Heart right ventricle (tissue), 16 donors: Measurements from ENCODE around the gene XPO6. TPM values are rescaled to one million over a fixed set of nuclear protein-coding genes. Genes with fewer than 3 reads are reported as not detected.

ENCODE experiments used
- ATAC-seq, 8 donors: fragments of 200-7000 bp; cut with Tn5 transposase; one replicate each; pipeline ENCODE4 v1.9.1; 2020; ENCODE audit warnings: mild to moderate bottlenecking in 8 of 8, moderate library complexity in 8 of 8, moderate number of reproducible peaks in 1 of 8
- DNase-seq, 2 donors: peaks; one replicate each; pipeline ENCODE4 v3.0.0-alpha.2; 2020
- H3K27ac ChIP-seq, 10 donors: fragments of 200-600 bp; sonication (generic) in 2 of 10; one replicate each; pipeline versions ENCODE4 v1.5.0 to v1.8.0; 2020 to 2022; ENCODE audit warnings: mild to moderate bottlenecking in 3 of 10
- H3K27me3 ChIP-seq, 7 donors: fragments of 200-600 bp; one replicate each; pipeline ENCODE4 v1.8.0; 2021 to 2022; ENCODE audit warnings: mild to moderate bottlenecking in 2 of 7
- H3K36me3 ChIP-seq, 9 donors: fragments of 200-600 bp; sonication (generic) in 1 of 9; one replicate each; pipeline versions ENCODE4 v1.5.0 to v1.8.0; 2020 to 2022; ENCODE audit warnings: mild to moderate bottlenecking in 2 of 9
- H3K4me1 ChIP-seq, 9 donors: fragments of 200-600 bp; sonication (generic) in 1 of 9; one replicate each; pipeline versions ENCODE4 v1.5.0 to v1.8.0; 2020 to 2022; ENCODE audit warnings: mild to moderate bottlenecking in 4 of 9
- H3K4me3 ChIP-seq, 10 donors: fragments of 200-600 bp; sonication (generic) in 2 of 10; one replicate each; pipeline versions ENCODE4 v1.5.0 to v1.8.0; 2020 to 2022; ENCODE audit warnings: mild to moderate bottlenecking in 7 of 10, moderate library complexity in 2 of 10
- H3K9me3 ChIP-seq, 11 donors: fragments of 200-600 bp in 10 of 11; sonication (generic) in 2 of 11; one replicate each; pipeline versions ENCODE4 v1.5.0 to v1.8.0; 2013 to 2022; ENCODE audit warnings: mild to moderate bottlenecking in 2 of 11, control low read depth in 1 of 11, moderate library complexity in 1 of 11
- CTCF ChIP-seq, 9 donors: fragments of 200-600 bp; sonication (generic) in 2 of 9; IDR thresholded peaks; one replicate each; pipeline versions ENCODE4 v1.5.0 to v1.8.0; 2021 to 2022; ENCODE audit warnings: antibody characterized with exemption in 9 of 9, mild to moderate bottlenecking in 5 of 9, moderate library complexity in 1 of 9
- WGBS, 2 donors: extraction: QIAGEN DNeasy Blood & Tissue Kit; methylation state at CpG; one replicate each; pipeline ENCODE4 v1.1.7; 2013; ENCODE audit warnings: inconsistent platforms in 1 of 2; 5-methylcytosine and 5-hydroxymethylcytosine counted together
- intact Hi-C, 10 donors: fragments of 100-400 bp; cut with DNase I; formaldehyde crosslinking; loops; one replicate each; pipeline versions ENCODE4 v1.11.1 to v1.14.2; 2022
- polyA plus RNA-seq, 2 donors: library from polyadenylated mRNA; stranded (reverse); fragments of 200-250 nt; gene quantifications; one replicate each; pipeline ENCODE4 v1.2.3, GENCODE V29; 2013
- total RNA-seq, 10 donors: library from RNA; stranded (reverse); fragmentation: NEBNext Ultra II Directional in 3 of 10; extraction: Animal tissue kit (Norgen Biotek cat#: 25700) in 3 of 10; gene quantifications; one replicate each; pipeline versions ENCODE4 v1.2.1 to v1.2.4, GENCODE V29; 2021 to 2023
- donor health status: Arrhythmogenic right ventricular cardiomyopathy.
- donor health status: ischemic (EF 13 %, LVEDD 7.1; RV severe dilation, severe dysfunction).
- donor health status: healthy with polysubstance abuse.
- donor health status: DM: no; HTN: yes; CAD: no.
- donor health status: DM: no; HTN: no; CAD: no.
- donor health status: ischemic (EF 25% LVEDD 6.9; RV normal size, moderate dysfunction).
- donor health status: ischemic (EF 25% LVEDD 5.7; RV mildly dilated, moderate dysfunction).
- donor health status: healthy.
- donor health status: DM: yes; HTN: yes; CAD: no.
- donor health status: Ischemic cardiomyopathy.
- donor health status: ischemic (EF 35%, LVEDD 5.7; RV mildly dilated, moderate dysfunction).
- donor health status: nonischemic (EF 11% LVEDD 7.7; RV severe dilation, severe dysfunction).
- donor health status: DM: yes; HTN: yes; CAD: no.
- donor health status: PGD.
- donor health status: ischemic (EF 29% LVEDD 5.4; RV normal size, mild dysfunction).
- donor health status: nonischemic (EF 23%, LVEDD 6.1; RV moderate dilation, normal function).

The XPO6 gene
- total and polyA plus RNA-seq, 12 donors = 22.1 to 41.8 (median 29.3) TPM

GRCh38 chr16:28072087-28072486 is 139.7 kb downstream of the XPO6 start:
- intact Hi-C loops = loop anchor here in 6 of 10 donors (5.0 to 10.0 kb wide), 6 partner anchors 100 to 437 kb away; no protein-coding TSS in a partner anchor
- no peak overlapping the region for H3K27ac ChIP-seq
- 45% methylated on average over 4 of the region's 4 CpGs for WGBS, 2 donors
- H3K4me3 ChIP-seq = no peak overlapping the region
- H3K9me3 ChIP-seq = no peaks in the 10 kb centered on the region
- H3K4me1 ChIP-seq = peaks cover 0 to 16% (median 0%) of the 10 kb centered on the region in 9 donors
- ATAC-seq (no peak), DNase-seq (no peak)
- peaks cover 0 to 22% (median 0%) of the 10 kb centered on the region in 7 donors for H3K27me3 ChIP-seq
- no peak for TF ChIP-seq CTCF (IDR thresholded peaks at IDR 0.05)
- H3K36me3 ChIP-seq = no peaks in the 10 kb centered on the region

GRCh38 chr16:28069971-28070794 is 141.6 kb downstream of the XPO6 start:
- intact Hi-C loops = loop anchor here (2.0 to 10.0 kb wide), 10 partner anchors 93 to 435 kb away; no protein-coding TSS in a partner anchor
- 61 to 63% methylated on average over 31 of the region's 31 CpGs for WGBS, 2 donors
- peaks cover 0 to 22% (median under 1%) of the 10 kb centered on the region in 7 donors for H3K27me3 ChIP-seq
- no peaks in the 10 kb centered on the region for H3K9me3 ChIP-seq
- TF ChIP-seq CTCF (IDR thresholded peaks at IDR 0.05) = no peak
- H3K36me3 ChIP-seq = no peaks in the 10 kb centered on the region
- ATAC-seq = peak in 2 of 8 donors; percentile 30 to 51
- peaks cover 0 to 16% (median 0%) of the 10 kb centered on the region in 9 donors for H3K4me1 ChIP-seq
- no peak for DNase-seq
- H3K27ac ChIP-seq = no peak overlapping the region
- H3K4me3 ChIP-seq = no peak overlapping the region

GRCh38 chr16:28068976-28069375 is 142.8 kb downstream of the XPO6 start:
- H3K27ac ChIP-seq = no peak overlapping the region
- H3K4me1 ChIP-seq = peaks cover 0 to 16% (median 0%) of the 10 kb centered on the region in 9 donors
- DNase-seq (no peak), ATAC-seq (no peak)
- no peak overlapping the region for H3K4me3 ChIP-seq
- H3K27me3 ChIP-seq = peaks cover 0 to 31% (median 13%) of the 10 kb centered on the region in 7 donors
- TF ChIP-seq CTCF (IDR thresholded peaks at IDR 0.05) = no peak
- intact Hi-C loops = loop anchor here in 8 of 10 donors (2.0 to 10.0 kb wide), 6 partner anchors 92 to 427 kb away; no protein-coding TSS in a partner anchor
- 88 to 92% methylated on average over 7 of the region's 7 CpGs for WGBS, 2 donors
- H3K36me3 ChIP-seq = no peaks in the 10 kb centered on the region
- H3K9me3 ChIP-seq = no peaks in the 10 kb centered on the region

GRCh38 chr16:28067604-28068379 is 144.0 kb downstream of the XPO6 start:
- ATAC-seq (peak in 4 of 8 donors; percentile 7 to 40 (median 32)), DNase-seq (no peak)
- TF ChIP-seq CTCF (IDR thresholded peaks at IDR 0.05) = no peak
- Histone ChIP-seq H3K4me3 (no peak overlapping the region), H3K27me3 (peaks cover 4 to 33% (median 23%) of the 10 kb centered on the region in 7 donors), H3K27ac (no peak overlapping the region), H3K4me1 (peaks cover 0 to 16% (median 0%) of the 10 kb centered on the region in 9 donors), H3K9me3 (no peaks in the 10 kb centered on the region), H3K36me3 (no peaks in the 10 kb centered on the region)
- WGBS, 2 donors = 66 to 71% methylated on average over 14 of the region's 14 CpGs
- intact Hi-C loops = loop anchor here in 8 of 10 donors (2.0 to 10.0 kb wide), 6 partner anchors 91 to 425 kb away; no protein-coding TSS in a partner anchor
